Measurements from ENCODE around the gene SLC25A39. TPM values are rescaled to one million over a fixed set of nuclear protein-coding genes. Genes with fewer than 3 reads are reported as not detected.
"Not testable (repeated sequence)": the region's sequence is repeated elsewhere in the genome, so short reads cannot be mapped to it uniquely, and the experiment has no call there.

Gene SLC25A39
- total RNA-seq, 1 donor from 2014 or later, result 76.8 TPM

DNA sequence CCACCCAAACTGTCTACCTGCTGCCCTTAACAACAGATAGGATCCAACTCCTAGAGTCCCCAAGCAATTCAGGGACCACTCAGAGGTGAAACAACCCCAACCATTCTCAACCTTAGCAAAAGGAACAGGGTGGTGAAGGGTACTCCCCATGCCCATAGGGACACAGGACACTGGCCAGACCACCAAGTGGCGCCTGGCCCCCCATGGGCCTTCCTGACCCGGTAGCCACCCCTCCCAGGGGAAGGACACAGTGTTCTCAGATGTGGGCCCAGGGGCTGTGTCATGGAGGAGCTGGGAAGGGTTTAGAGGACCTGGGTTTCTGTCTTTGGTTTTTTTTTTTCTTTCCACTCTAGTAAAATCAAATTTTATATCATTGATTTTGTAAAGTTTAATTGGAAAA, 9.7 kb upstream of the SLC25A39 start:
- no peak for ATAC-seq
- peaks cover 10% of the 10 kb centered on the region for H3K4me1 ChIP-seq
- H3K36me3 ChIP-seq, result no peaks in the 10 kb centered on the region
- H3K4me3 ChIP-seq, result no peak overlapping the region
- H3K27me3 ChIP-seq, result no peaks in the 10 kb centered on the region
- DNase-seq, result no peak
- intact Hi-C loops (cut with DNase I), result no loop called here
- TF ChIP-seq, protein P1, sequence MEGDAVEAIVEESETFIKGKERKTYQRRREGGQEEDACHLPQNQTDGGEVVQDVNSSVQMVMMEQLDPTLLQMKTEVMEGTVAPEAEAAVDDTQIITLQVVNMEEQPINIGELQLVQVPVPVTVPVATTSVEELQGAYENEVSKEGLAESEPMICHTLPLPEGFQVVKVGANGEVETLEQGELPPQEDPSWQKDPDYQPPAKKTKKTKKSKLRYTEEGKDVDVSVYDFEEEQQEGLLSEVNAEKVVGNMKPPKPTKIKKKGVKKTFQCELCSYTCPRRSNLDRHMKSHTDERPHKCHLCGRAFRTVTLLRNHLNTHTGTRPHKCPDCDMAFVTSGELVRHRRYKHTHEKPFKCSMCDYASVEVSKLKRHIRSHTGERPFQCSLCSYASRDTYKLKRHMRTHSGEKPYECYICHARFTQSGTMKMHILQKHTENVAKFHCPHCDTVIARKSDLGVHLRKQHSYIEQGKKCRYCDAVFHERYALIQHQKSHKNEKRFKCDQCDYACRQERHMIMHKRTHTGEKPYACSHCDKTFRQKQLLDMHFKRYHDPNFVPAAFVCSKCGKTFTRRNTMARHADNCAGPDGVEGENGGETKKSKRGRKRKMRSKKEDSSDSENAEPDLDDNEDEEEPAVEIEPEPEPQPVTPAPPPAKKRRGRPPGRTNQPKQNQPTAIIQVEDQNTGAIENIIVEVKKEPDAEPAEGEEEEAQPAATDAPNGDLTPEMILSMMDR (IDR thresholded peaks at IDR 0.05), result no peak
- peak overlapping the region; percentile 30 for H3K27ac ChIP-seq
- H3K9me3 ChIP-seq, result no peaks in the 10 kb centered on the region

DNA sequence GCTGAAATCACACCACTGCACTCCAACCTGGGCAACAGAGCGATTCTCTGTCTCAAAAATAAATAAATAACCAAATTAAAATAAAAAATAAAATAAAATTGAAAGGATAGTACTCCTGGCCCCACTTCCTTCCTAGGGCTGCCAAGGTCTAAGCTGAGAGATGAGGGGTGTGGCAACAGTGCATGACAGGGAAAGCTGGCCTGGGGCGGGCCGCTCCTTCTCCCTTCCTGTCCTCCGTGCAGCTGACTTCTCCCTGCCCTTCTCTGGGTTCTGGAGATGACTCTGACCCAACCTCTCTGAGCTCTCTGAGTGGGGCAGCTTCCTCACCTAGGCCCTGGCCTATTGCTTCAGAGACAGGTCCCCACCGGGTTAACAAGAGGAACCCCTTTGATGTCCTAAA, 8.7 kb upstream of the SLC25A39 start:
- intact Hi-C loops (cut with DNase I), result no loop called here
- H3K27me3 ChIP-seq, result no peaks in the 10 kb centered on the region
- no peak overlapping the region for H3K27ac ChIP-seq
- H3K4me3 ChIP-seq, result no peak overlapping the region
- no peaks in the 10 kb centered on the region for H3K9me3 ChIP-seq
- DNase-seq (peak; percentile 76), ATAC-seq (peak; percentile 82)
- no peaks in the 10 kb centered on the region for H3K36me3 ChIP-seq
- peaks cover 10% of the 10 kb centered on the region for H3K4me1 ChIP-seq
- TF ChIP-seq, protein P1 (IDR thresholded peaks at IDR 0.05), result no peak

DNA sequence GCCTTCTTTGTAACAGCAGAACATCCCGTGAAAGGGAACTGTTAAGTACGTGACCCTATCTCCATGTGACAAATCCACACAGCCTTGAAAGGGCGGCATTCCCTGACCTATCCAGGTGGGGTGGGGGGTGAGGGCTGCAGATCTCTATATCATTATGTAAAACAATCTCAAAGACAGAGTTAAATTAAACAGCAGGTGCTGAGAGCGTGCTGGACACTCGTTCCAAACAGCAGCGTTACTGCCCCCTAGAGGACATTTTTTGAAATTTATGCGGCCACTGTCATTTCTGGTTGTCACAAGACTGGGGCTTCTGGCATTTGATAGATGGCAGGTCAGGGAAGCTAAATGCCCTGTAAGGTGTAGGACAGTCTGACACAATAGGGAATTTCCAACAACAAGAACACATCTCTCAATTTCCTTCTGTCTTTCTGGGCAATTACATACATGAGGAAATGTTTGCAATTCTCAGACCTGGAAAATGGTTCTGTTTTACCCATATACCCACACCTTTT, 6.7 kb upstream of the SLC25A39 start:
- TF ChIP-seq, protein P1 (IDR thresholded peaks at IDR 0.05), result peak; percentile 80
- ATAC-seq, result peak; percentile 54

DNA sequence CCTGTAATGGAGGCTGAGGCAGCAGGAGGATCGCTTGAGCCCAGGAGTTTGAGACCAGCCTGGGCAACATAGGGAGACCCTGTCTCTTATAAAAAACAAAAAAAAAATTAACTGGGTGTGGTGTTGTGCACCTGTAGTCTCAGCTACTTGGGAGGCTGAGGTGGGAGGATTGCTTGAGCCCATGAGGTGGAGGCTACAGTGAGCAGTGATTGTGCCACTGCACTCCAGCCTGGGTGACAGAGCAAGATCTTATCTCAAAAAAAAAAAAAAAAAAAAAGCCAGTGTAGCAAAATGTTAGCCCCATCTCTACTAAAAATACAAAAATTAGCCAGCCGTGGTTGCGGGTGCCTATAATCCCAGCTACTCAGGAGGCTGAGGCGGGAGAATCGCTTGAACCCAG, 5.6 kb upstream of the SLC25A39 start:
- H3K9me3 ChIP-seq; DNase-seq; H3K27ac ChIP-seq; intact Hi-C loops (cut with DNase I); H3K4me3 ChIP-seq; H3K27me3 ChIP-seq; H3K36me3 ChIP-seq; ATAC-seq: not testable (repeated sequence)
- peaks cover 16% of the 10 kb centered on the region for H3K4me1 ChIP-seq

More for the DNA sequence above, 6.7 kb upstream of the SLC25A39 start:
- no peak overlapping the region for H3K27ac ChIP-seq
- no peaks in the 10 kb centered on the region for H3K27me3 ChIP-seq
- peaks cover 10% of the 10 kb centered on the region for H3K4me1 ChIP-seq
- intact Hi-C loops (cut with DNase I), result no loop called here
- H3K9me3 ChIP-seq, result no peaks in the 10 kb centered on the region
- no peak overlapping the region for H3K4me3 ChIP-seq
- DNase-seq, result no peak
- H3K36me3 ChIP-seq, result no peaks in the 10 kb centered on the region

DNA sequence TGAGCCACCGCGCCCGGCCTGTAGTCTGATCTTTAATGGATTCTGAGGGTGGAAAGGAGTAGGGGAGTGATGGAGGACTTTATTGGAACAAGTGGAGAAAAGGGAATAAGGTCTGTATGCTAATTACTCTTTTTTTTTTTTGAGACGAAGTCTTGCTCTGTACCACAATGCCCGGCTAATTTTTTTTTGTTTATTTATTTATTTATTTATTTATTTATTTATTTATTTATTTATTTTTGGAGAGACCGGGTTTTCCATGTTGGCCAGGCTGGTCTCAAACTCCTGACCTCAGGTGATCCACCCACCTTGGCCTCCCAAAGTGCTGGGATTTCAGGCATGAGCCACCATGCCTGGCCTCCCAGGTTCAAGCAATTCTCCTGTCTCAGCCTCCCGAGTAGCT, 4.9 kb upstream of the SLC25A39 start:
- H3K27ac ChIP-seq; H3K27me3 ChIP-seq; ATAC-seq; intact Hi-C loops (cut with DNase I); DNase-seq; H3K4me3 ChIP-seq; H3K36me3 ChIP-seq; H3K9me3 ChIP-seq: not testable (repeated sequence)
- peaks cover 11% of the 10 kb centered on the region for H3K4me1 ChIP-seq

DNA sequence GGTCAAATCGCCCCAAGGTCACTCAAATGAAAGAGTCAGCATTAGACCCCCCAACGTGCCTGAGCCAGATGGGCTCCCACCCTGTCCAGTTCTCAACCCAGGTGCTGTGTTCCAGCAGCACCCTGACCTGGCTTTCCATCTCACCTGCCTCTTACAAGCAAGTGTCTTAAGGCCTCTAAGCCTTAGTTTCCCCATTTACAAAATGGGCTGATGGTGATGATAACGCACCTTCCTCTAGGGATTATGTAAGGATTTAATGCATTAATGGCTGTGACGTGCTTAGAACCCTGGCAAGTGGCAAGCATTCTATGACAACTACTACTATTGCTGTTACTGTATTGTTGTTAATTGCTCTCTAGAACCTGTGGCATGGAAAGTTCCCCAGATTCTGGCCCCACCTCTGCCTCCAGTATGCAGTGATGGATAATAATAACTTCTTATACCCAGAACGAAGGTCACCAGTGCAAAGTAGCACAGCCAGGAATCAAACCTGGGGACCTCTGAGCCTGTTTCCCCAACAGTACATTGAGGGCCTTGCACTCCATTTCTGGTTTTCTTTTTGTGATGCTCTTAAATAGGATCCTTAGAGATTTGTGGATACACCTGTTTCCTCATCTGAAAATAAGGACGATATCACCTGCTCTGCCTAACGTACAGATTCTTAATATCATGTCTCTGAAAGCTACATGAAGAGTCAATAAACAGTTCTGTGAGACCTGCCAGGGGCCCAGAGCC, 3.3 kb upstream of the SLC25A39 start:
- no peaks in the 10 kb centered on the region for H3K27me3 ChIP-seq
- ATAC-seq (no peak), DNase-seq (no peak)
- H3K4me3 ChIP-seq, result no peak overlapping the region
- intact Hi-C loops (cut with DNase I), result no loop called here
- H3K9me3 ChIP-seq, result no peaks in the 10 kb centered on the region
- TF ChIP-seq, protein P1 (IDR thresholded peaks at IDR 0.05), result no peak
- H3K27ac ChIP-seq, result no peak overlapping the region
- peaks cover 16% of the 10 kb centered on the region for H3K4me1 ChIP-seq
- H3K36me3 ChIP-seq, result no peaks in the 10 kb centered on the region

All from upper lobe of right lung (tissue), 1 donor.